Natural killer cell (primary cell): Measurements from ENCODE around the gene FHDC1. TPM values are rescaled to one million over a fixed set of nuclear protein-coding genes. Genes with fewer than 3 reads are reported as not detected.

Source experiments
- ATAC-seq, 3 donors: fragments of 150-1000 bp in 2 of 3; fragments of 200-7000 bp in 1 of 3; cut with Tn5 transposase; 1 replicate in 1 of 3; 2 replicates in 2 of 3; pipeline ENCODE4 v1.10.0; 2021; ENCODE audit warnings: mild to moderate bottlenecking in 2 of 3, moderate library complexity in 2 of 3
- DNase-seq, 2 donors: peaks; one replicate each; pipeline versions ENCODE4 v3.0.0 to v3.0.0-alpha.2; 2013 to 2021; ENCODE audit warnings: mixed read lengths in 1 of 2
- H3K27ac ChIP-seq: one replicate; pipeline ENCODE4 v1.5.1; 2013; ENCODE audit warnings: mild to moderate bottlenecking, low read length
- H3K27me3 ChIP-seq: one replicate; pipeline ENCODE4 v1.6.1; 2013; ENCODE audit warnings: low read length; ENCODE audit not compliant: control insufficient read depth, insufficient read depth
- H3K36me3 ChIP-seq: one replicate; pipeline ENCODE4 v1.6.1; 2013; ENCODE audit warnings: low read length; ENCODE audit not compliant: control insufficient read depth, insufficient read depth
- H3K4me1 ChIP-seq: one replicate; pipeline ENCODE4 v1.6.1; 2013; ENCODE audit warnings: low read length; ENCODE audit not compliant: control insufficient read depth, insufficient read depth
- H3K4me3 ChIP-seq: one replicate; pipeline ENCODE4 v1.5.1; 2013; ENCODE audit warnings: low read length
- H3K9me3 ChIP-seq: one replicate; pipeline ENCODE4 v1.6.1; 2013; ENCODE audit warnings: low read length; ENCODE audit not compliant: control insufficient read depth, insufficient read depth
- H3K27ac Mint-ChIP-seq, 2 donors: one replicate each; pipeline ENCODE4 v1.8.0; 2022; ENCODE audit warnings: mild to moderate bottlenecking in 2 of 2, mixed read lengths in 2 of 2, moderate library complexity in 1 of 2
- H3K27me3 Mint-ChIP-seq, 2 donors: one replicate each; pipeline ENCODE4 v1.8.0; 2022; ENCODE audit warnings: low read depth in 2 of 2, mixed read lengths in 2 of 2
- H3K36me3 Mint-ChIP-seq: one replicate; pipeline ENCODE4 v1.8.0; 2022; ENCODE audit warnings: mixed read lengths
- H3K4me1 Mint-ChIP-seq, 2 donors: one replicate each; pipeline ENCODE4 v1.8.0; 2022; ENCODE audit warnings: mixed read lengths in 2 of 2
- H3K4me3 Mint-ChIP-seq: one replicate; pipeline ENCODE4 v1.8.0; 2022; ENCODE audit warnings: mild to moderate bottlenecking, moderate library complexity, mixed read lengths
- H3K9me3 Mint-ChIP-seq, 2 donors: one replicate each; pipeline ENCODE4 v1.8.0; 2022; ENCODE audit warnings: mixed read lengths in 2 of 2
- CTCF ChIP-seq: fragments of 200-600 bp; IDR thresholded peaks from one replicate; pipeline ENCODE4 v1.8.0; 2022; ENCODE audit warnings: antibody characterized with exemption
- WGBS: methylation state at CpG from one replicate; pipeline ENCODE4 v1.1.7; 2013; ENCODE audit warnings: missing lambda C conversion rate; ENCODE audit not compliant: insufficient coverage; 5-methylcytosine and 5-hydroxymethylcytosine counted together
- intact Hi-C: fragments of 100-400 bp; cut with micrococcal nuclease; formaldehyde crosslinking; loops from one replicate; pipeline ENCODE4 v1.14.2; 2022
- total RNA-seq, 4 donors: library from RNA; stranded (reverse); fragments of 120-200 nt in 1 of 4; gene quantifications; one replicate each; pipeline versions ENCODE4 v1.2.3 to v1.2.4, GENCODE V29; 2013 to 2022

Gene FHDC1
- total RNA-seq, 3 donors from 2014 or later (not counting 1 experiment from before 2014, with no cell fraction given), result 0.10 to 0.23 (median 0.16) TPM

- no peak for TF ChIP-seq CTCF
- Mint-ChIP-seq H3K27me3 (peaks cover 0 to 3% of the 10 kb centered on the region in 2 donors), H3K4me1 (no peaks in the 10 kb centered on the region), H3K9me3 (peaks cover 0 to 5% of the 10 kb centered on the region in 2 donors), H3K27ac (no peak overlapping the region), H3K4me3 (no peak overlapping the region), H3K36me3 (peaks cover 8% of the 10 kb centered on the region)
- H3K4me1 ChIP-seq, result no peaks in the 10 kb centered on the region
- DNase-seq (no peak), ATAC-seq (no peak)
- H3K27me3 ChIP-seq, result no peaks in the 10 kb centered on the region
- no peaks in the 10 kb centered on the region for H3K9me3 ChIP-seq
- no CpG with 5 or more reads among the region's 1 CpG for WGBS
- no peak overlapping the region for H3K4me3 ChIP-seq
- no peaks in the 10 kb centered on the region for H3K36me3 ChIP-seq
- no peak overlapping the region for H3K27ac ChIP-seq
- intact Hi-C loops, result no loop called here
These were observed 15.4 kb upstream of the FHDC1 start for GRCh38 chr4:152920768-152921167.

GRCh38 chr4:152921284-152921683 is 14.8 kb upstream of the FHDC1 start:
- H3K27ac ChIP-seq, result no peak overlapping the region
- TF ChIP-seq CTCF, result no peak
- H3K27ac Mint-ChIP-seq, result no peak overlapping the region
- no peaks in the 10 kb centered on the region for H3K4me1 ChIP-seq
- H3K4me1 Mint-ChIP-seq, result no peaks in the 10 kb centered on the region
- no peak overlapping the region for H3K4me3 ChIP-seq
- H3K27me3 Mint-ChIP-seq, result peaks cover 0 to 3% of the 10 kb centered on the region in 2 donors
- peaks cover 8% of the 10 kb centered on the region for H3K36me3 Mint-ChIP-seq
- H3K27me3 ChIP-seq, result no peaks in the 10 kb centered on the region
- H3K4me3 Mint-ChIP-seq, result no peak overlapping the region
- no peaks in the 10 kb centered on the region for H3K9me3 ChIP-seq
- no peaks in the 10 kb centered on the region for H3K36me3 ChIP-seq
- intact Hi-C loops, result no loop called here
- no peak for DNase-seq
- peaks cover 0 to 5% of the 10 kb centered on the region in 2 donors for H3K9me3 Mint-ChIP-seq
- no peak for ATAC-seq

- Histone ChIP-seq H3K27me3 (no peaks in the 10 kb centered on the region), H3K4me3 (no peak overlapping the region), H3K27ac (no peak overlapping the region), H3K4me1 (no peaks in the 10 kb centered on the region), H3K36me3 (no peaks in the 10 kb centered on the region), H3K9me3 (no peaks in the 10 kb centered on the region)
- ATAC-seq, result no peak
- Mint-ChIP-seq H3K27ac (no peak overlapping the region), H3K27me3 (peaks cover 3 to 18% of the 10 kb centered on the region in 2 donors), H3K4me1 (peaks cover 0 to 5% of the 10 kb centered on the region in 2 donors), H3K9me3 (peaks cover 0 to 5% of the 10 kb centered on the region in 2 donors), H3K36me3 (peaks cover 8% of the 10 kb centered on the region), H3K4me3 (no peak overlapping the region)
- no peak for DNase-seq
- intact Hi-C loops, result no loop called here
- no peak for TF ChIP-seq CTCF
- WGBS, result 100% methylated on average over 1 of the region's 1 CpG
These were observed 10.3 kb upstream of the FHDC1 start for GRCh38 chr4:152925851-152926250.

GRCh38 chr4:152926959-152927358 is 9.2 kb upstream of the FHDC1 start:
- no peak overlapping the region for H3K4me3 ChIP-seq
- H3K27ac Mint-ChIP-seq, result no peak overlapping the region
- no peaks in the 10 kb centered on the region for H3K9me3 ChIP-seq
- no peak for ATAC-seq
- intact Hi-C loops, result no loop called here
- 94% methylated on average over 4 of the region's 4 CpGs for WGBS
- peaks cover 2% of the 10 kb centered on the region for H3K36me3 Mint-ChIP-seq
- no peaks in the 10 kb centered on the region for H3K9me3 Mint-ChIP-seq
- H3K36me3 ChIP-seq, result no peaks in the 10 kb centered on the region
- peaks cover 0 to 5% of the 10 kb centered on the region in 2 donors for H3K4me1 Mint-ChIP-seq
- DNase-seq, result no peak
- H3K27me3 Mint-ChIP-seq, result peaks cover 0 to 18% of the 10 kb centered on the region in 2 donors
- no peak overlapping the region for H3K4me3 Mint-ChIP-seq
- H3K27ac ChIP-seq, result no peak overlapping the region
- no peak for TF ChIP-seq CTCF
- no peaks in the 10 kb centered on the region for H3K27me3 ChIP-seq
- H3K4me1 ChIP-seq, result no peaks in the 10 kb centered on the region
